Endothelial cell (in vitro differentiated cells): ENCODE results near the gene SLC24A3. TPM values are rescaled to one million over a fixed set of nuclear protein-coding genes. Genes with fewer than 3 reads are reported as not detected.

Source experiments
- DNase-seq: peaks from one replicate; pipeline ENCODE4 v3.0.0; 2021; ENCODE audit warnings: low spot score
- H3K27ac Mint-ChIP-seq: one replicate; pipeline ENCODE4 v1.8.0; 2021; ENCODE audit warnings: mixed read lengths, inconsistent platforms; ENCODE audit not compliant: unreplicated experiment
- H3K27me3 Mint-ChIP-seq: one replicate; pipeline ENCODE4 v1.8.0; 2021; ENCODE audit warnings: mild to moderate bottlenecking, moderate library complexity, mixed read lengths, inconsistent platforms; ENCODE audit not compliant: unreplicated experiment
- H3K36me3 Mint-ChIP-seq: one replicate; pipeline ENCODE4 v1.8.0; 2021; ENCODE audit warnings: mild to moderate bottlenecking, low read depth, mixed read lengths, inconsistent platforms; ENCODE audit not compliant: unreplicated experiment
- H3K4me1 Mint-ChIP-seq: one replicate; pipeline ENCODE4 v1.8.0; 2021; ENCODE audit warnings: mild to moderate bottlenecking, mixed read lengths, inconsistent platforms; ENCODE audit not compliant: unreplicated experiment
- H3K4me3 Mint-ChIP-seq: one replicate; pipeline ENCODE4 v1.8.0; 2021; ENCODE audit warnings: mild to moderate bottlenecking, mixed read lengths, inconsistent platforms; ENCODE audit not compliant: unreplicated experiment
- H3K9me3 Mint-ChIP-seq: one replicate; pipeline ENCODE4 v1.8.0; 2021; ENCODE audit warnings: mixed read lengths, inconsistent platforms; ENCODE audit not compliant: unreplicated experiment
- total RNA-seq: library from RNA; stranded (reverse); fragmentation: NEBNext Ultra II Directional; extraction: Animal tissue kit (Norgen Biotek cat#: 25700); gene quantifications from one replicate; pipeline ENCODE4 v1.2.1, GENCODE V29; 2021; ENCODE audit not compliant: unreplicated experiment
- TF ChIP-seq, protein P1 (sequence below): fragments of 200-600 bp; sonication (generic); IDR thresholded peaks from one replicate; pipeline ENCODE4 v1.5.0; 2021; ENCODE audit warnings: antibody characterized with exemption; ENCODE audit not compliant: unreplicated experiment

The SLC24A3 gene
- total RNA-seq, 1 donor from 2014 or later = 0.15 TPM

DNA sequence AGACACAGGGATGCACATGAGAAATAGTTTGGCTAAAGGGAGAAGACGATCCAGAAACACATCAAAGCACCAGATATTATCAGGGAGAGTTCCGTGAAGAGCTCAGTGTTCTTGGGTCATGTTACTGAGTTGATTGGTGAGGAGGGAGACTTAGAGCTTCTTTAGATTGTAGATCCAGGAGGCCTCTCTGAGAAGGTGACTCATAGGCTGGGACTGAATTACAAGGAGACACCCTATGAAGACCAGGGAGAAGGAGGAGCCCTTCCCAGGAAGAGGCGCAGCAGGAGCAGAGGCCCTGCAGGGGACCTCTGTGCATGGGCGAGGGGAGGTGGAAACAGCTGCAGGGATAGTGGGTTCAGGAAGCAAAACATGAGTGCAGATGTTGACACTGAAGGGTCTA lies 196.5 kb downstream of the SLC24A3 start:
- Mint-ChIP-seq H3K9me3 (no peaks in the 10 kb centered on the region), H3K4me1 (no peaks in the 10 kb centered on the region), H3K4me3 (no peak overlapping the region), H3K36me3 (no peaks in the 10 kb centered on the region), H3K27me3 (no peaks in the 10 kb centered on the region), H3K27ac (no peak overlapping the region)
- no peak for DNase-seq
- TF ChIP-seq, protein P1, sequence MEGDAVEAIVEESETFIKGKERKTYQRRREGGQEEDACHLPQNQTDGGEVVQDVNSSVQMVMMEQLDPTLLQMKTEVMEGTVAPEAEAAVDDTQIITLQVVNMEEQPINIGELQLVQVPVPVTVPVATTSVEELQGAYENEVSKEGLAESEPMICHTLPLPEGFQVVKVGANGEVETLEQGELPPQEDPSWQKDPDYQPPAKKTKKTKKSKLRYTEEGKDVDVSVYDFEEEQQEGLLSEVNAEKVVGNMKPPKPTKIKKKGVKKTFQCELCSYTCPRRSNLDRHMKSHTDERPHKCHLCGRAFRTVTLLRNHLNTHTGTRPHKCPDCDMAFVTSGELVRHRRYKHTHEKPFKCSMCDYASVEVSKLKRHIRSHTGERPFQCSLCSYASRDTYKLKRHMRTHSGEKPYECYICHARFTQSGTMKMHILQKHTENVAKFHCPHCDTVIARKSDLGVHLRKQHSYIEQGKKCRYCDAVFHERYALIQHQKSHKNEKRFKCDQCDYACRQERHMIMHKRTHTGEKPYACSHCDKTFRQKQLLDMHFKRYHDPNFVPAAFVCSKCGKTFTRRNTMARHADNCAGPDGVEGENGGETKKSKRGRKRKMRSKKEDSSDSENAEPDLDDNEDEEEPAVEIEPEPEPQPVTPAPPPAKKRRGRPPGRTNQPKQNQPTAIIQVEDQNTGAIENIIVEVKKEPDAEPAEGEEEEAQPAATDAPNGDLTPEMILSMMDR = no peak

DNA sequence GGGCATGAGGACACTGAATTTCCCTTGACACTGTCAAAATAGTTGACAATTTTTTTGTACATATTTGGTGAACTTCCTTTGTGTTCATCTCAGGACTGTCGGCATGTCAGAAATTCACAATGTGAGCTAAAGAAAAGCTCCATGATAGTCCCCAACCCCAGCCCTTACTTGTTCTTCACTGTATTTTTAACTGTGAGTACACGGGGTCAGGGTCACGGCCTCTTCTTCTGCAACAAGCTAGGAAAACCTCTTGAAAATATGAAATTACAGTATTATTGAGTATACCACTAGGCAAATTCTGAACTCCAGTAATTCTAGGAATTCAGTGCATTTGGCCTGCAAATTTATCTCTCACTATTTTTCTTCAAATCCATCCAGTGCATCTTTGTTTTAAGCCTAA lies 199.4 kb downstream of the SLC24A3 start:
- Mint-ChIP-seq H3K27me3 (no peaks in the 10 kb centered on the region), H3K36me3 (no peaks in the 10 kb centered on the region), H3K4me3 (no peak overlapping the region), H3K9me3 (no peaks in the 10 kb centered on the region), H3K27ac (no peak overlapping the region), H3K4me1 (no peaks in the 10 kb centered on the region)
- no peak for DNase-seq
- TF ChIP-seq, protein P1 = no peak

DNA sequence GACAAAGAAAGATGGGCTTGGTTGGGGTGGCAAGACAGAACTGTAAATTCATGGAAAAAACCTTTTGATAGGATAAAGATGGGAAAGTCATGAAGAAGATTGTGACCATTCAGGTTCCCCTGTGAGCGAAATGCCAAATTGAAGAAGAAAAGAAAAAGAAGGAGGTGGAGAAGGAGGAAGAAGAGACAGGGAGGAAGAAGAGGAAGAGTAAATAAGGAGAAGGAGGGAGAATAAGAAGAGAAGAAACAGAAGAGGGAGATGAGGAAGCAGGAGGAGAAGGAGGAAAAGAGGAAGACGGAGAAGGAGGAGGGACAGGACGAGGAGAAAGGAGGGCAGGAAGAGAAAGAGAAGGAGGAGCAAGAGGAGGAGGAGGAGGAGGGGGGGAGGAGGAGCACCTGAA lies 199.8 kb downstream of the SLC24A3 start:
- Mint-ChIP-seq H3K4me3 (no peak overlapping the region), H3K27ac (no peak overlapping the region), H3K36me3 (no peaks in the 10 kb centered on the region), H3K9me3 (no peaks in the 10 kb centered on the region), H3K4me1 (no peaks in the 10 kb centered on the region), H3K27me3 (no peaks in the 10 kb centered on the region)
- no peak for DNase-seq
- TF ChIP-seq, protein P1 = no peak

DNA sequence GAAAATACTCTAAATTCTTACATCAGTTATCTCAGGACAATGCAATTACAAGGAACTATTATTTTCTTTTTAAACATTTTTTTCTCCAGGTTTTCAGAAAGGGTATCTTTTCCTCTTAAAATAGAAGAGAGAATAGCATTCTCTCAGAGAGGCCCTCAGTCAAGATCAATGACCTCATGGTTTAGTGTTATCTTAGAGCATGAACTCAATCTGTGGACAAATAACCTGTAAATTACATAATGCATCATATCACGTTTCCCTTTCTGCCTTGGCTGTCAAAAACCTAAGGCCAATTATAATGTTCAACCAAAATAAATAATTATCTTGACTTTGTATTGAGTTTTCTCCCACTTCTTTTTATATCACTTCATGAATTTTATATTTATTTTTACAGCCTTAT lies 202.2 kb downstream of the SLC24A3 start:
- no peak for DNase-seq
- H3K9me3 Mint-ChIP-seq = no peaks in the 10 kb centered on the region
- no peaks in the 10 kb centered on the region for H3K36me3 Mint-ChIP-seq
- no peak overlapping the region for H3K4me3 Mint-ChIP-seq
- H3K27me3 Mint-ChIP-seq = no peaks in the 10 kb centered on the region
- TF ChIP-seq, protein P1 = no peak
- H3K4me1 Mint-ChIP-seq = no peaks in the 10 kb centered on the region
- no peak overlapping the region for H3K27ac Mint-ChIP-seq

DNA sequence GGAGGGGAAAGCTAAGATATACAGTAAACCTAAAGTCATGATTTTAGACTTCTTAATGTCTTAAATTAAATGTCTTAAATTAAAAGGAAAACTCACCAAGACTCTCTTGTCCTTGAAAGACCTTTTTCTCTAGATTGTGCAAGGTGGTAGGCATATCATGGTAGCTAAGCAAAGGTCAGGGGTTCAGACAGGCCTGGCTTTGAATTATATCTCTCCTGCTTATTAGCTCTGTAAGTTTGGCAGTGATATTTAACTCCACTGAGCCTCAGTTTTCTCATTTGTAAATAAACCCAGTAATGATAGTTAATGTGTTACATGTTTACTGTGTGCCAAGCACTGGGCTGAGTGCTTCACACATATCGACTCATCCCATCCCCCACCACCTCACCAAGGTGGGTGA lies 203.3 kb downstream of the SLC24A3 start:
- Mint-ChIP-seq H3K9me3 (no peaks in the 10 kb centered on the region), H3K27ac (no peak overlapping the region), H3K36me3 (no peaks in the 10 kb centered on the region), H3K4me3 (no peak overlapping the region), H3K4me1 (no peaks in the 10 kb centered on the region), H3K27me3 (no peaks in the 10 kb centered on the region)
- no peak for DNase-seq
- TF ChIP-seq, protein P1 = no peak
